Esophagus muscularis mucosa (tissue), 4 donors: ENCODE results near the gene SUV39H1. TPM values are rescaled to one million over a fixed set of nuclear protein-coding genes. Genes with fewer than 3 reads are reported as not detected.

Experiments
- DNase-seq: peaks from one replicate; pipeline ENCODE4 v3.0.0-alpha.2; 2017; ENCODE audit errors: extremely low spot score
- H3K27ac ChIP-seq, 4 donors: fragments of 200-600 bp; sonication (generic); replicated peaks in 1 of 4; 1 replicate in 3 of 4; 2 replicates in 1 of 4; pipeline ENCODE4 v1.5.1; 2016 to 2019; ENCODE audit warnings: mild to moderate bottlenecking in 1 of 4
- H3K27me3 ChIP-seq, 4 donors: fragments of 200-600 bp; sonication (generic); one replicate each; pipeline versions ENCODE4 v1.5.1 to v1.6.0; 2016 to 2019
- H3K36me3 ChIP-seq, 4 donors: fragments of 200-600 bp; sonication (generic); one replicate each; pipeline ENCODE4 v1.5.1; 2016 to 2019
- H3K4me1 ChIP-seq, 4 donors: fragments of 200-600 bp; sonication (generic); one replicate each; pipeline ENCODE4 v1.5.1; 2016 to 2019
- H3K4me3 ChIP-seq, 4 donors: fragments of 200-600 bp; sonication (generic); 1 replicate in 2 of 4; 2 replicates in 2 of 4; pipeline ENCODE4 v1.5.1; 2016 to 2019; ENCODE audit warnings: mild to moderate bottlenecking in 4 of 4, moderate library complexity in 1 of 4
- H3K9me3 ChIP-seq, 4 donors: fragments of 200-600 bp; sonication (generic); 1 replicate in 3 of 4; 2 replicates in 1 of 4; pipeline ENCODE4 v1.5.1; 2016 to 2019
- EP300 ChIP-seq: sonication (generic); formaldehyde crosslinking; IDR thresholded peaks from one replicate; pipeline ENCODE4 v1.6.1; 2017; ENCODE audit warnings: antibody characterized with exemption
- POLR2A ChIP-seq: fragments of 450-650 bp; IDR thresholded peaks from one replicate; pipeline ENCODE4 v1.6.1; 2017; ENCODE audit warnings: antibody characterized with exemption, moderate library complexity, mild to moderate bottlenecking, low read depth
- POLR2AphosphoS5 ChIP-seq, 2 donors: sonication (generic); formaldehyde crosslinking; IDR thresholded peaks; one replicate each; pipeline ENCODE4 v1.6.1; 2017; ENCODE audit warnings: antibody characterized with exemption in 2 of 2
- WGBS: methylation state at CpG from one replicate; pipeline ENCODE4 v1.1.5; 2018; 5-methylcytosine and 5-hydroxymethylcytosine counted together
- intact Hi-C: fragments of 100-400 bp; cut with DNase I; formaldehyde crosslinking; loops from one replicate; pipeline ENCODE4 v1.15.1; 2023
- total RNA-seq, 4 donors: library from RNA; depleted of rRNA; stranded (reverse); fragments of >200 nt; gene quantifications; one replicate each; pipeline versions ENCODE4 v1.1.0 to v1.2.1, GENCODE V29; 2016
- TF ChIP-seq, protein P1 (sequence below), 3 experiments: fragments of 200-600 bp in 2 of 3; fragments of 450-650 bp in 1 of 3; sonication (generic) in 2 of 3; IDR thresholded peaks; one replicate each; pipeline ENCODE4 v1.5.1; 2017 to 2019; ENCODE audit warnings: antibody characterized with exemption in 3 of 3, mild to moderate bottlenecking in 2 of 3, moderate library complexity in 1 of 3

SUV39H1 gene
- total RNA-seq, 4 donors from 2014 or later = 2.5 to 4.5 (median 4.3) TPM

- Histone ChIP-seq H3K4me3 (no peak overlapping the region), H3K4me1 (no peaks in the 10 kb centered on the region), H3K27me3 (no peaks in the 10 kb centered on the region), H3K36me3 (no peaks in the 10 kb centered on the region), H3K27ac (no peak overlapping the region), H3K9me3 (no peaks in the 10 kb centered on the region)
- WGBS = 59% methylated on average over 7 of the region's 8 CpGs
- intact Hi-C loops = no loop called here
- TF ChIP-seq EP300 (no peak), POLR2AphosphoS5 (IDR thresholded peaks at IDR 0.05) (no peak), POLR2A (no peak)
- TF ChIP-seq, protein P1, sequence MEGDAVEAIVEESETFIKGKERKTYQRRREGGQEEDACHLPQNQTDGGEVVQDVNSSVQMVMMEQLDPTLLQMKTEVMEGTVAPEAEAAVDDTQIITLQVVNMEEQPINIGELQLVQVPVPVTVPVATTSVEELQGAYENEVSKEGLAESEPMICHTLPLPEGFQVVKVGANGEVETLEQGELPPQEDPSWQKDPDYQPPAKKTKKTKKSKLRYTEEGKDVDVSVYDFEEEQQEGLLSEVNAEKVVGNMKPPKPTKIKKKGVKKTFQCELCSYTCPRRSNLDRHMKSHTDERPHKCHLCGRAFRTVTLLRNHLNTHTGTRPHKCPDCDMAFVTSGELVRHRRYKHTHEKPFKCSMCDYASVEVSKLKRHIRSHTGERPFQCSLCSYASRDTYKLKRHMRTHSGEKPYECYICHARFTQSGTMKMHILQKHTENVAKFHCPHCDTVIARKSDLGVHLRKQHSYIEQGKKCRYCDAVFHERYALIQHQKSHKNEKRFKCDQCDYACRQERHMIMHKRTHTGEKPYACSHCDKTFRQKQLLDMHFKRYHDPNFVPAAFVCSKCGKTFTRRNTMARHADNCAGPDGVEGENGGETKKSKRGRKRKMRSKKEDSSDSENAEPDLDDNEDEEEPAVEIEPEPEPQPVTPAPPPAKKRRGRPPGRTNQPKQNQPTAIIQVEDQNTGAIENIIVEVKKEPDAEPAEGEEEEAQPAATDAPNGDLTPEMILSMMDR (IDR thresholded peaks at IDR 0.05) = no peak
- no peak for DNase-seq
These were observed 51.0 kb downstream of the SUV39H1 start for GRCh38 chrX:48747415-48748016.

DNA sequence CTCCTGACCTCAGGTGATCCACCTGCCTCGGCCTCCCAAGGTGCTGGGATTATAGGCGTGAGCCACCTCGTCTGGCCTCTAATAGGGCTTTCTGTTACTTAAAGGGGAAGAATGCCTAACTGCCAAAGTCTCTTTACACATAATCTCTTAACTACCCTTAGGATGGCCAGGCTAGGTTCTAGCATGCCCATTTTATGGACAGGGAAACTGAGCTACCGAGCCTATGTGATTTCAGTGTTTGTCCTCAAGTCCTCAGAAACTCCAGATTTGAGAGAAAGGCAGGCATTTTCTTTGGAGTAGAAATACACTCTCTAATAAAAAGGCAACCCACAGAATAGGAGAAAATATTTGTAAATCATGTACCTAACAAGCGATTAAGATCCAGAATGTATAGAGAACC, 52.6 kb downstream of the SUV39H1 start:
- TF ChIP-seq EP300 = no peak
- TF ChIP-seq, protein P1 (IDR thresholded peaks at IDR 0.05) = no peak
- DNase-seq = no peak
- WGBS = 82% methylated on average over 5 of the region's 5 CpGs
- Histone ChIP-seq H3K9me3 (no peaks in the 10 kb centered on the region), H3K4me3 (no peak overlapping the region), H3K36me3 (no peaks in the 10 kb centered on the region), H3K27me3 (no peaks in the 10 kb centered on the region), H3K4me1 (no peaks in the 10 kb centered on the region), H3K27ac (no peak overlapping the region)
- intact Hi-C loops = no loop called here

DNA sequence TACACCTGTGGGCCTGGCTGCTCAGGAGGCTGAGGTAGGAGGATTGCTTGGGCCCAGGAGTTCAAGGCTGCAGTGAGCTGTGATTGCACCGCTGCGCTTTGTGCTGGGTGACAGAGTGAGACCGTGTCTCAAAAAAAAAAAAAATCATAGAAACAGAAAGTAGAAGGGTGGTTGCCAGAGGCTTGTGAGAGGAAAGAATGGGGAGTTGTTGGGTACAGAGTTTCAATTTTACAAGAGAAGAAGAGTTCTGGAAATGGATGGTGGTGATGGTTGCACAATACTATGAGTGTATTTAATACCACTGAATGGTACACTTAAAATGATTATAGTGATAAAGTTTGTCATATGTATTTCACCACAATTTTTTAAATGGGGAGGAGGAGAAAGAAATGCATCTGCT, 54.8 kb downstream of the SUV39H1 start:
- 82% methylated on average over 3 of the region's 3 CpGs for WGBS
- Histone ChIP-seq H3K4me3 (no peak overlapping the region), H3K4me1 (no peaks in the 10 kb centered on the region), H3K36me3 (no peaks in the 10 kb centered on the region), H3K27ac (no peak overlapping the region), H3K27me3 (no peaks in the 10 kb centered on the region), H3K9me3 (no peaks in the 10 kb centered on the region)
- intact Hi-C loops = no loop called here
- TF ChIP-seq EP300 (no peak), POLR2AphosphoS5 (IDR thresholded peaks at IDR 0.05) (no peak), POLR2A (no peak)
- TF ChIP-seq, protein P1 (IDR thresholded peaks at IDR 0.05) = no peak
- no peak for DNase-seq

- intact Hi-C loops = no loop called here
These were observed 56.0 kb downstream of the SUV39H1 start for GRCh38 chrX:48752498-48752897.

More at GRCh38 chrX:48752498-48752897, 56.0 kb downstream of the SUV39H1 start:
- Histone ChIP-seq H3K27ac (no peak overlapping the region), H3K4me1 (no peaks in the 10 kb centered on the region), H3K27me3 (no peaks in the 10 kb centered on the region), H3K9me3 (no peaks in the 10 kb centered on the region), H3K36me3 (no peaks in the 10 kb centered on the region), H3K4me3 (no peak overlapping the region)
- no peak for DNase-seq
- TF ChIP-seq POLR2A (no peak), EP300 (no peak), POLR2AphosphoS5 (IDR thresholded peaks at IDR 0.05) (no peak)
- TF ChIP-seq, protein P1 (IDR thresholded peaks at IDR 0.05) = no peak
- 78% methylated on average over 3 of the region's 7 CpGs for WGBS
